DOHH2 (cell line): ENCODE measurements around the gene NEK2.

Source experiments
- EZH2phosphoT487 ChIP-seq: fragments of 200-600 bp; sonication (generic); IDR thresholded peaks from 2 replicates; pipeline ENCODE4 v1.6.1; 2017; ENCODE audit warnings: borderline replicate concordance, mild to moderate bottlenecking, antibody characterized with exemption, low read length, moderate library complexity, mixed read lengths
- TF ChIP-seq, protein P1 (sequence below): fragments of 200-600 bp; sonication (generic); IDR thresholded peaks from one replicate; pipeline ENCODE4 v1.5.1; 2014; ENCODE audit warnings: antibody characterized with exemption, mild to moderate bottlenecking, low read depth, low read length; ENCODE audit not compliant: poor library complexity, severe bottlenecking

DNA sequence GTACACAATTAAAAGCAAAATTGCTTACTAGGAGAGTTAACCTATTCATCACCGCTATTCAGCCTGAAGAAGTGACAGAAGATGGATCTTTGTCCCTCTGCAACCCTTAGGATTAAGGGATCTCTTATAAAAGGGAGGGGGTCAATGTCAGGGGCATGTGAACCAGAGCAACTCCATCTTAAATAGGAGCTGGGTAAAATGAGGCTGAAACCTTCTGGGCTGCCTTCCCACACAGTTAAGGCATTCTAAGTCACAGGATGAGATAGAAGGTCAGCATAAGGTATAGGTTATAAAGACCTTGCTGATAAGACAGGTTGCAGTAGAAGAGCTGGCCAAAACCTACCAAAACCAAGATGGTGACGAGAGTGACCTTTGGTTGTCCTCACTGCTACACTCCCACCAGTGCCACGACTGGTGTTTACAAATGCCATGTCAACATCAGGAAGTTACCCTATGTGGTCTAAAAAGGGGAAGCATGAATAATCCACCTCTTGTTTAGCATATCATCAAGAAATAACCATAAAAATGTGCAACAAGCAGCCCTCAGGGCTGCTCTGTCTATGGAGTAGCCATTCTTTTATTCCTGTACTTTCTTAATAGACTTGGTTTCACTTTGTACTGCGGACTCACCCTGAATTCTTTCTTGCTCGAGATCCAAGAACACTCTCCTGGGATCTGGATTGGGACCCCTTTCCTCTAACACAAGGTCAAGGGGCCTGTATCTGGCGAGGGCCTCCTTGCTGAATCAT is 35.3 kb upstream of the NEK2 start:
- no peak for TF ChIP-seq EZH2phosphoT487
- TF ChIP-seq, protein P1, sequence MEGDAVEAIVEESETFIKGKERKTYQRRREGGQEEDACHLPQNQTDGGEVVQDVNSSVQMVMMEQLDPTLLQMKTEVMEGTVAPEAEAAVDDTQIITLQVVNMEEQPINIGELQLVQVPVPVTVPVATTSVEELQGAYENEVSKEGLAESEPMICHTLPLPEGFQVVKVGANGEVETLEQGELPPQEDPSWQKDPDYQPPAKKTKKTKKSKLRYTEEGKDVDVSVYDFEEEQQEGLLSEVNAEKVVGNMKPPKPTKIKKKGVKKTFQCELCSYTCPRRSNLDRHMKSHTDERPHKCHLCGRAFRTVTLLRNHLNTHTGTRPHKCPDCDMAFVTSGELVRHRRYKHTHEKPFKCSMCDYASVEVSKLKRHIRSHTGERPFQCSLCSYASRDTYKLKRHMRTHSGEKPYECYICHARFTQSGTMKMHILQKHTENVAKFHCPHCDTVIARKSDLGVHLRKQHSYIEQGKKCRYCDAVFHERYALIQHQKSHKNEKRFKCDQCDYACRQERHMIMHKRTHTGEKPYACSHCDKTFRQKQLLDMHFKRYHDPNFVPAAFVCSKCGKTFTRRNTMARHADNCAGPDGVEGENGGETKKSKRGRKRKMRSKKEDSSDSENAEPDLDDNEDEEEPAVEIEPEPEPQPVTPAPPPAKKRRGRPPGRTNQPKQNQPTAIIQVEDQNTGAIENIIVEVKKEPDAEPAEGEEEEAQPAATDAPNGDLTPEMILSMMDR = no peak
